ENCODE results near the gene IRAK2.
A peak's percentile ranks its signal among the peaks of the same experiment; 100 is the strongest.

IRAK2 gene, protein sequence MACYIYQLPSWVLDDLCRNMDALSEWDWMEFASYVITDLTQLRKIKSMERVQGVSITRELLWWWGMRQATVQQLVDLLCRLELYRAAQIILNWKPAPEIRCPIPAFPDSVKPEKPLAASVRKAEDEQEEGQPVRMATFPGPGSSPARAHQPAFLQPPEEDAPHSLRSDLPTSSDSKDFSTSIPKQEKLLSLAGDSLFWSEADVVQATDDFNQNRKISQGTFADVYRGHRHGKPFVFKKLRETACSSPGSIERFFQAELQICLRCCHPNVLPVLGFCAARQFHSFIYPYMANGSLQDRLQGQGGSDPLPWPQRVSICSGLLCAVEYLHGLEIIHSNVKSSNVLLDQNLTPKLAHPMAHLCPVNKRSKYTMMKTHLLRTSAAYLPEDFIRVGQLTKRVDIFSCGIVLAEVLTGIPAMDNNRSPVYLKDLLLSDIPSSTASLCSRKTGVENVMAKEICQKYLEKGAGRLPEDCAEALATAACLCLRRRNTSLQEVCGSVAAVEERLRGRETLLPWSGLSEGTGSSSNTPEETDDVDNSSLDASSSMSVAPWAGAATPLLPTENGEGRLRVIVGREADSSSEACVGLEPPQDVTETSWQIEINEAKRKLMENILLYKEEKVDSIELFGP

DNA sequence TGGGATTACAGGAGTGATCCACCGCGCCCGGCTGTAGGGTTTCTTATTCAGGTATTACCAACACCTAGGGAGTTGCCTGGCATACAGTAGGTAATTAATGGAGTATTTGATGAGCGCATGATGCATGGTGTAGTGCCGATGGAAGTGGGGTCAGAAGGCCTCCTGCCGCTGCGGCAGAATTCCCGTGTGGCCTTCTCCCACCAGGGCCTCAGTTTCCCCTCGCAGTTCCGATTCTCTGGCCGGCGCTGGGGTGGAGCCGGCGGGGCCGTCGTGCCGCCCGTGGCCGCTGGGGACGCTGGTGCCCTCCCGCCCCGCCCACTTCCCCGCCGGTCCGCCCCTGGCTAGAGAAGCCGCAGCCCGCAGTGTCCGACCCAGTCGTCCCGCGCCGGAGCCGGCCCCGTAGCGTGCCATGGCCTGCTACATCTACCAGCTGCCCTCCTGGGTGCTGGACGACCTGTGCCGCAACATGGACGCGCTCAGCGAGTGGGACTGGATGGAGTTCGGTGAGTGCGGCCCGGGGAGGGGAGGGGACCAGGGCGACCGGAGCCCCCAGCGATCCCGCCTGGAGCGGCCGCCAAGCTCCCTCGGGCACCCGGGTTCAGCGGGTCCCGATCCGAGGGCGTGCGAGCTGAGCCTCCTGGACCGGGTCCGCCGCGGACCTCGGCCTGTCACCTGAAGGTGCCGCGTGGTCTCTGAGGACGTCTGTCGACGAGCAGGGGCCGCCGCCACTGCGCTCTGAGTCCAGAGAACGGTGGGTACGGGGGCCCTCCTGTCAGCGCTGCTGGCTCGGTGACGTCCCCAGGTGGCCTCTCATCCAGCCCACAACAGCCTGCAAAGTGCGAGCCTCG is at the start of gene IRAK2:
Gene IRAK2, plus strand, starts transcription at position 374 of the 848 bp plus-strand sequence. Its CDS starts 36 bp downstream, at position 410.
- no peaks in the 10 kb centered on the region for H3K9me3 ChIP-seq (ENCODE audit: low read length)
- no peaks in the 10 kb centered on the region for H4K20me1 ChIP-seq (ENCODE audit: insufficient read depth, low read length)
- peaks cover 10% of the 10 kb centered on the region; the same call in 1 of the 2 replicates for H3K36me3 ChIP-seq (ENCODE audit: insufficient read depth, low read length)
- H3K4me2 ChIP-seq (ENCODE audit: low read length), result peak within 1 kb of the TSS; percentile 96
- H3K9me2 ChIP-seq (ENCODE audit: low read depth, low read length), result no peaks in the 10 kb centered on the region
- H2AFZ ChIP-seq (ENCODE audit: low read length), result peak within 1 kb of the TSS; percentile 86; the same call in 1 of the 2 replicates
- H3K27me3 ChIP-seq (ENCODE audit: insufficient read depth, low read length), result no peaks in the 10 kb centered on the region
- peak within 1 kb of the TSS; percentile 100 for H3K4me3 ChIP-seq (ENCODE audit: low read depth, low read length, poor library complexity, severe bottlenecking)
- peaks cover 7% of the 10 kb centered on the region; the same call in 1 of the 2 replicates for H3K79me2 ChIP-seq (ENCODE audit: insufficient read depth, low read length)
- peaks cover 48% of the 10 kb centered on the region for H3K4me1 ChIP-seq (ENCODE audit: insufficient read depth, low read length, severe bottlenecking)
- H3F3A ChIP-seq (ENCODE audit: insufficient read depth, low read length), result no peaks in the 10 kb centered on the region; the same call in 1 of the 2 replicates
- TF ChIP-seq CTCF (IDR thresholded peaks at IDR 0.05; ENCODE audit: low read length) (peak; percentile 58), EZH2 (IDR thresholded peaks at IDR 0.05; ENCODE audit: borderline replicate concordance, low read length) (no peak)
- H3K9ac ChIP-seq (ENCODE audit: low read length), result peak within 1 kb of the TSS; percentile 100
- H3K27ac ChIP-seq (ENCODE audit: low read depth, low read length, poor library complexity, severe bottlenecking), result peak within 1 kb of the TSS; percentile 95

DNA sequence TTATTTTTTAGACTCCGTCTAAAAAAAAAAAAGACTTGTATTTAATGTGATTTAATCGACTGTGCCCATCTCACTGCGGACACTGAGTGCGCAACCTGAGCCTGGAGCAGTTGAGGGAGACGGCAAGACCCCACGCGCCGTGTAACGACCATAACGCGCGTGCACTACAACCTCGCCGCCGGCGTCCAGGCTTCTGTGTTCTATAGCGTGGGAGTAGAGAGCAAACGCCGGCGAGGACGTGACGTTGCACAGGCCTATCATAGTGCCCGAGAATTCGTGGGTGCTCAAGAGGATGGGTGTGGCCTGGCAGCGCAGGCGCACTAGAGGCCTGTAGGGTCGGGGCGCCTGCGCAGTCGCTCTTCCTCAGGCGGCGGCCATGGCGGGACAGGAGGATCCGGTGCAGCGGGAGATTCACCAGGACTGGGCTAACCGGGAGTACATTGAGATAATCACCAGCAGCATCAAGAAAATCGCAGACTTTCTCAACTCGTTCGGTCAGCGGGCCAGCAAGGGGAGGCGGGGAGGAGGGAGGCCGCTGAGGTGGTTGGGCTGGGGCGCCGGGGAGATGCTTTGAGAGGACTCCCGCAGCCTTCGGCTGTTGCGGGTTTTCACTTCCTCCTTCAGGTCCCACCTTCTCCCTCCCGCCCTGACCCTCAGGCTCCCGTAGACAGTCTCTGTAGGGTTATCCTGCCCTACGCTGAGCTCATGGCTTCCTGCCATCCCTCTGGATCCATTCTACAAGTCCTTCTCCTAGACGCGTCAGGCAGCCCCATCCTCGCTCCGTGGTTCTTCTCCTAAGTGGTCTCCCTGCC is 49.2 kb upstream of the IRAK2 start, which contains the start of gene BRK1:
Gene BRK1, plus strand, starts transcription at position 350 of the 812 bp plus-strand sequence. Its CDS starts 27 bp downstream, at position 377.
- H4K20me1 ChIP-seq (ENCODE audit: insufficient read depth, low read length), result no peaks in the 10 kb centered on the region
- no peaks in the 10 kb centered on the region for H3F3A ChIP-seq (ENCODE audit: insufficient read depth, low read length)
- TF ChIP-seq CTCF (IDR thresholded peaks at IDR 0.05; ENCODE audit: low read length) (no peak), EZH2 (IDR thresholded peaks at IDR 0.05; ENCODE audit: borderline replicate concordance, low read length) (no peak)
- no peak within 1 kb of the TSS for H2AFZ ChIP-seq (ENCODE audit: low read length)
- H3K4me2 ChIP-seq (ENCODE audit: low read length), result peak within 1 kb of the TSS; percentile 81
- no peaks in the 10 kb centered on the region for H3K9me2 ChIP-seq (ENCODE audit: low read depth, low read length)
- H3K36me3 ChIP-seq (ENCODE audit: insufficient read depth, low read length), result peaks cover 33% of the 10 kb centered on the region; the same call in 1 of the 2 replicates
- peak within 1 kb of the TSS; percentile 91 for H3K4me3 ChIP-seq (ENCODE audit: low read depth, low read length, poor library complexity, severe bottlenecking)
- no peaks in the 10 kb centered on the region for H3K27me3 ChIP-seq (ENCODE audit: insufficient read depth, low read length)
- peak within 1 kb of the TSS; percentile 91 for H3K9ac ChIP-seq (ENCODE audit: low read length)
- peak within 1 kb of the TSS; percentile 42 for H3K27ac ChIP-seq (ENCODE audit: low read depth, low read length, poor library complexity, severe bottlenecking)
- H3K4me1 ChIP-seq (ENCODE audit: insufficient read depth, low read length, severe bottlenecking), result peaks cover 24% of the 10 kb centered on the region
- peaks cover 45% of the 10 kb centered on the region for H3K79me2 ChIP-seq (ENCODE audit: insufficient read depth, low read length)
- no peaks in the 10 kb centered on the region for H3K9me3 ChIP-seq (ENCODE audit: low read length)

- Histone ChIP-seq H3K4me3 (ENCODE audit: low read depth, low read length, poor library complexity, severe bottlenecking) (peak overlapping the region; percentile 91), H3F3A (ENCODE audit: insufficient read depth, low read length) (no peaks in the 10 kb centered on the region), H4K20me1 (ENCODE audit: insufficient read depth, low read length) (no peaks in the 10 kb centered on the region), H3K27me3 (ENCODE audit: insufficient read depth, low read length) (no peaks in the 10 kb centered on the region), H2AFZ (ENCODE audit: low read length) (no peak overlapping the region), H3K9ac (ENCODE audit: low read length) (peak overlapping the region; percentile 91), H3K4me2 (ENCODE audit: low read length) (peak overlapping the region; percentile 81), H3K9me3 (ENCODE audit: low read length) (no peaks in the 10 kb centered on the region), H3K9me2 (ENCODE audit: low read depth, low read length) (no peaks in the 10 kb centered on the region), H3K36me3 (ENCODE audit: insufficient read depth, low read length) (peaks cover 39% of the 10 kb centered on the region), H3K27ac (ENCODE audit: low read depth, low read length, poor library complexity, severe bottlenecking) (peak overlapping the region; percentile 42), H3K79me2 (ENCODE audit: insufficient read depth, low read length) (peaks cover 50% of the 10 kb centered on the region), H3K4me1 (ENCODE audit: insufficient read depth, low read length, severe bottlenecking) (peaks cover 24% of the 10 kb centered on the region)
- TF ChIP-seq EZH2 (IDR thresholded peaks at IDR 0.05; ENCODE audit: borderline replicate concordance, low read length) (no peak), CTCF (IDR thresholded peaks at IDR 0.05; ENCODE audit: low read length) (no peak)
Observed at GRCh38 chr3:10116138-10116460, 48.6 kb upstream of the IRAK2 start.

Measured in OCI-LY1 (cell line).